ENCODE data around the gene VPS37C. TPM values are rescaled to one million over a fixed set of nuclear protein-coding genes. Genes with fewer than 3 reads are reported as not detected.

The VPS37C gene
- total RNA-seq, 2 donors from 2014 or later = 12.9 to 28.8 TPM

GRCh38 chr11:61149624-61150615 is 11.3 kb downstream of the VPS37C start:
- TF ChIP-seq, protein P1, sequence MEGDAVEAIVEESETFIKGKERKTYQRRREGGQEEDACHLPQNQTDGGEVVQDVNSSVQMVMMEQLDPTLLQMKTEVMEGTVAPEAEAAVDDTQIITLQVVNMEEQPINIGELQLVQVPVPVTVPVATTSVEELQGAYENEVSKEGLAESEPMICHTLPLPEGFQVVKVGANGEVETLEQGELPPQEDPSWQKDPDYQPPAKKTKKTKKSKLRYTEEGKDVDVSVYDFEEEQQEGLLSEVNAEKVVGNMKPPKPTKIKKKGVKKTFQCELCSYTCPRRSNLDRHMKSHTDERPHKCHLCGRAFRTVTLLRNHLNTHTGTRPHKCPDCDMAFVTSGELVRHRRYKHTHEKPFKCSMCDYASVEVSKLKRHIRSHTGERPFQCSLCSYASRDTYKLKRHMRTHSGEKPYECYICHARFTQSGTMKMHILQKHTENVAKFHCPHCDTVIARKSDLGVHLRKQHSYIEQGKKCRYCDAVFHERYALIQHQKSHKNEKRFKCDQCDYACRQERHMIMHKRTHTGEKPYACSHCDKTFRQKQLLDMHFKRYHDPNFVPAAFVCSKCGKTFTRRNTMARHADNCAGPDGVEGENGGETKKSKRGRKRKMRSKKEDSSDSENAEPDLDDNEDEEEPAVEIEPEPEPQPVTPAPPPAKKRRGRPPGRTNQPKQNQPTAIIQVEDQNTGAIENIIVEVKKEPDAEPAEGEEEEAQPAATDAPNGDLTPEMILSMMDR (IDR thresholded peaks at IDR 0.05) = no peak
- Histone ChIP-seq H3K4me3 (no peak overlapping the region), H3K4me1 (peaks cover 0 to 52% of the 10 kb centered on the region in 2 donors), H3K27ac (peak overlapping the region in 1 of 2 donors; percentile 90), H3K27me3 (no peaks in the 10 kb centered on the region), H3K9me3 (peaks cover 0 to 7% of the 10 kb centered on the region in 2 donors), H3K36me3 (no peaks in the 10 kb centered on the region)
- no peak for DNase-seq (ENCODE audit: low spot score)

- H3K27me3 ChIP-seq = no peaks in the 10 kb centered on the region
- no peak for DNase-seq (ENCODE audit: low spot score)
- no peak overlapping the region for H3K27ac ChIP-seq
- H3K9me3 ChIP-seq = no peaks in the 10 kb centered on the region
- H3K4me1 ChIP-seq = peaks cover 0 to 42% of the 10 kb centered on the region in 2 donors
- no peaks in the 10 kb centered on the region for H3K36me3 ChIP-seq
- TF ChIP-seq, protein P1 (IDR thresholded peaks at IDR 0.05) = no peak
- no peak overlapping the region for H3K4me3 ChIP-seq
Measured at GRCh38 chr11:61147791-61148620, 13.2 kb downstream of the VPS37C start.

DNA sequence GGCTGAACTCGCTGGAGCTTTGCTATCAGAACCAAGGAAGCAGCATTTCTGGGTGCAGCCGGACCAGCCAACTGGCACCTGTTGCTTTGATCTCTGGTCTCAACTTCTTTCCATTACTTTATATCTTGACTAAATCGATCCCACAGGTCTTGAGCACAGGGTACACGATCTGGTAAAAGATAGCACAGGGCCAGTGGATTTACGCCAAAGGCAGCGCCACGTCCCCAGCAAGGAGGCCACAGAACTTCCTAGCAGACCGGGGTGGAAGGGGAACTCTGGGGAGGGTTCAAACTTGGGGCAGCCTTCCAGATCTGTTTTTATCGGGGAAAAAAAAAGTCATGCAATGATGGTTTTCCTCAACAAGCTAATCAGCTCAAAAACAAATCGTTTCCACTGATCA is 14.0 kb downstream of the VPS37C start:
- H3K27ac ChIP-seq = no peak overlapping the region
- DNase-seq (ENCODE audit: low spot score) = no peak
- H3K9me3 ChIP-seq = no peaks in the 10 kb centered on the region
- no peaks in the 10 kb centered on the region for H3K36me3 ChIP-seq
- peaks cover 0 to 35% of the 10 kb centered on the region in 2 donors for H3K4me1 ChIP-seq
- no peak overlapping the region for H3K4me3 ChIP-seq
- TF ChIP-seq, protein P1 (IDR thresholded peaks at IDR 0.05) = no peak
- H3K27me3 ChIP-seq = no peaks in the 10 kb centered on the region

DNA sequence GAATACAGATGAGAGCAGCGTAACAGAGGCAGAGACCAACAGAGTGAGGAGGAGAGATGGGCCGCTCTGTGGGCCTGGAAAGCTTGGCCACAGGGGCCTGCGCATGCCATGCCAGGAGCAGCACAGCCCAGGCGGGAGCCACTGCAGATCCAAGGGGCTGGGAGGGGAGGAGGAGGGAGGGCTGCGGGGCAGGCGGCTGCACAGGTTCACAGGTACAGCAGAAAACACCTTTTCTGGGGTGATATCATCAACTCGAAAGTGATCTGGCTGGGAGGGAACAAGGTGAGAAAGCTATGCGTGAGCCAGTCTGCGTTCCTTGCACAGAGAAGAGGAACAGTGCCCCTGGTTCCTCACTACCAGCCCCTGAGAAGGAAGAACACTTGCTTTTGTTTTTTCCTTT is 14.8 kb downstream of the VPS37C start:
- TF ChIP-seq, protein P1 (IDR thresholded peaks at IDR 0.05) = no peak
- peaks cover 0 to 30% of the 10 kb centered on the region in 2 donors for H3K4me1 ChIP-seq
- H3K9me3 ChIP-seq = no peaks in the 10 kb centered on the region
- H3K4me3 ChIP-seq = no peak overlapping the region
- DNase-seq (ENCODE audit: low spot score) = no peak
- H3K36me3 ChIP-seq = no peaks in the 10 kb centered on the region
- H3K27ac ChIP-seq = no peak overlapping the region
- H3K27me3 ChIP-seq = no peaks in the 10 kb centered on the region

DNA sequence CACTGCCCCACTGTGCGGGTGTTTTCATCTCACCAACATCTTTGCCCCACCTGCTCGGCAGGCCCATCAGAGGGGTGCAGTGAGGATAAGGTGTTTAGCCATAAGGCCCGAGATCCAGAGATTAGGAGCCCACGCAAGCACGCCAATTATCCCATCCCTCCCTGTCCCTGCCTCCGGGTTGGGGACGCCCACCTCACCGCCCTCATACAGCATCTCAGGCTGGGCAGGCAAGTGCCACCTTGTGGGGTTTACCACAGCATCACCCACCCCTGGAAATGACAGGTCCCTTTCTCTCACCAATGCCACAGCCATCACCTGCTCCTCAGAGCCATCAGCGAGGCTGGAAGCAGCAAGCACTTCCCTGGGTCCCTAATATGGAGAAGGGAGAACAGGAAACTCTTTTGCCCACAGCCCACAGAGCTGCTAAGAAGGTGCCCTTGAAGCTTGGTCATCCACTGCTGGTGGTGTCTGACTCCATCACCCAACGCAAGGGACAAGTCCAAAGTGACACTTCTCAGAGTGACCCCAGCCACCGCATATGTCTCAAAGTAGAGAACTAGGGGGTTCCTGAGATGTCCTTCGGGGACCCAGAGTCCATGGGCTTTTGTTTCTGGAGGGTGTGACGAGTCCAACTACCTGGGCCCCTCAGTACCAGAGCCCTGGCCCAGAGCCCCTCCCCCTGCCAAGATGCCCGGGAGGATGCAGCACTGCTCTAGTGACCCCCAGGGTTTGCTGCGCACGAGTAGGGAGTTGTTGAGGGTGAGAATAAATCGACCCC is 15.8 kb downstream of the VPS37C start:
- no peak for DNase-seq (ENCODE audit: low spot score)

More for the DNA sequence above, 15.8 kb downstream of the VPS37C start:
- no peaks in the 10 kb centered on the region for H3K27me3 ChIP-seq
- peaks cover 0 to 31% of the 10 kb centered on the region in 2 donors for H3K4me1 ChIP-seq
- H3K36me3 ChIP-seq = no peaks in the 10 kb centered on the region
- H3K27ac ChIP-seq = no peak overlapping the region
- no peaks in the 10 kb centered on the region for H3K9me3 ChIP-seq
- H3K4me3 ChIP-seq = no peak overlapping the region
- TF ChIP-seq, protein P1 (IDR thresholded peaks at IDR 0.05) = no peak

Measured in right atrium auricular region (tissue), 2 donors.